GM12873 (cell line): ENCODE measurements around the gene SLC44A4.

Source experiments
- TF ChIP-seq, protein P1 (sequence below): IDR thresholded peaks from 2 replicates; pipeline ENCODE4 v1.5.1; 2012; ENCODE audit warnings: low read depth, mild to moderate bottlenecking, moderate library complexity, low read length, control low read depth; ENCODE audit not compliant: insufficient read depth; ENCODE audit errors: missing control alignments

SLC44A4 gene

DNA sequence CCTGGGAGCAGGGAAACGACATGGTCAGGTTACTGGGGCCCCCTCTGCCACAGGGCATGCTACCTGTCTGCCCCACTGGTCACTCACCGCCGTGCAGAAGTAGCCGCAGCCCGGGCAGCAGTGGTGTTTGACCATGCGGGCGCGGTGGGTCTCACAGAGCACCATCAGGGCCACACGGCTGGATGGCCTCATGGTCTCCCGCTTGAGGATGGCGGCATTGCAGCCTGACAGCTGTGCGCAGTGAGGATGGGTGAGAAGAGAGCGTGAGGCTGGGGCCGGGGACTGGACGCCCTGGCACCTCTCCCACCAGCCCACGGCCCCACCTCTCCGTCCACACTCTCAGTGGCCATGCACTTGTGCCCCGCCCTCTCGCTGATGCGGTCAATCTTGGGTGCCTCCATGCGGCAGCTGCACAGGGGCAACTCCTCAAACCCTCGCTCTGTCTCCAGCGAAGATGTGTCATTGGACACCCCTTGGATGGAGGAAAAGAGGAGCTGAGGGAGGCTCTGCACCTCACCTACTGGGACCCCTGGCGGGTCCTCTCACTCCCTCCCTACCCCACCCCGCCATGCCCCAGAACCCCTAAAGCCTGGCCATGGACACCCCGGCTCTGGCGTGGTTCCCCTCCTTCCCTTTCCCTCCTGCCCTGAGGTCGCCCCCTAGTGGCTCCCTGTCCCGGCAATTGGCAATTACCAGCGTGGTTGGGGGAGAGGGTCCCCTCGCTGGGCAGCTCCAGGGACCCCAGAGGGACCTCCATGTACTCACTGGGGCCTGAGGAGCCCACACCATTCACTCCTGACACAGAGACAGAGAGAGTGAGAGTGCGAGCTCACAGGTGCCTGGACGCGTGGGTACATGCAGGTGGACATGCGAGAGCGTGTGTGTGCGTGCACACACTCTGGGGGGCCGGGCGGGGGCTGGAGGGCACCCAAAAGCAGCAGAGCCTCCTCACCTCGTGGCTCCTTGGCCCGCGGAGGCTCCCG is 9.8 kb upstream of the SLC44A4 start:
- TF ChIP-seq, protein P1, sequence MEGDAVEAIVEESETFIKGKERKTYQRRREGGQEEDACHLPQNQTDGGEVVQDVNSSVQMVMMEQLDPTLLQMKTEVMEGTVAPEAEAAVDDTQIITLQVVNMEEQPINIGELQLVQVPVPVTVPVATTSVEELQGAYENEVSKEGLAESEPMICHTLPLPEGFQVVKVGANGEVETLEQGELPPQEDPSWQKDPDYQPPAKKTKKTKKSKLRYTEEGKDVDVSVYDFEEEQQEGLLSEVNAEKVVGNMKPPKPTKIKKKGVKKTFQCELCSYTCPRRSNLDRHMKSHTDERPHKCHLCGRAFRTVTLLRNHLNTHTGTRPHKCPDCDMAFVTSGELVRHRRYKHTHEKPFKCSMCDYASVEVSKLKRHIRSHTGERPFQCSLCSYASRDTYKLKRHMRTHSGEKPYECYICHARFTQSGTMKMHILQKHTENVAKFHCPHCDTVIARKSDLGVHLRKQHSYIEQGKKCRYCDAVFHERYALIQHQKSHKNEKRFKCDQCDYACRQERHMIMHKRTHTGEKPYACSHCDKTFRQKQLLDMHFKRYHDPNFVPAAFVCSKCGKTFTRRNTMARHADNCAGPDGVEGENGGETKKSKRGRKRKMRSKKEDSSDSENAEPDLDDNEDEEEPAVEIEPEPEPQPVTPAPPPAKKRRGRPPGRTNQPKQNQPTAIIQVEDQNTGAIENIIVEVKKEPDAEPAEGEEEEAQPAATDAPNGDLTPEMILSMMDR: peak; percentile 79

DNA sequence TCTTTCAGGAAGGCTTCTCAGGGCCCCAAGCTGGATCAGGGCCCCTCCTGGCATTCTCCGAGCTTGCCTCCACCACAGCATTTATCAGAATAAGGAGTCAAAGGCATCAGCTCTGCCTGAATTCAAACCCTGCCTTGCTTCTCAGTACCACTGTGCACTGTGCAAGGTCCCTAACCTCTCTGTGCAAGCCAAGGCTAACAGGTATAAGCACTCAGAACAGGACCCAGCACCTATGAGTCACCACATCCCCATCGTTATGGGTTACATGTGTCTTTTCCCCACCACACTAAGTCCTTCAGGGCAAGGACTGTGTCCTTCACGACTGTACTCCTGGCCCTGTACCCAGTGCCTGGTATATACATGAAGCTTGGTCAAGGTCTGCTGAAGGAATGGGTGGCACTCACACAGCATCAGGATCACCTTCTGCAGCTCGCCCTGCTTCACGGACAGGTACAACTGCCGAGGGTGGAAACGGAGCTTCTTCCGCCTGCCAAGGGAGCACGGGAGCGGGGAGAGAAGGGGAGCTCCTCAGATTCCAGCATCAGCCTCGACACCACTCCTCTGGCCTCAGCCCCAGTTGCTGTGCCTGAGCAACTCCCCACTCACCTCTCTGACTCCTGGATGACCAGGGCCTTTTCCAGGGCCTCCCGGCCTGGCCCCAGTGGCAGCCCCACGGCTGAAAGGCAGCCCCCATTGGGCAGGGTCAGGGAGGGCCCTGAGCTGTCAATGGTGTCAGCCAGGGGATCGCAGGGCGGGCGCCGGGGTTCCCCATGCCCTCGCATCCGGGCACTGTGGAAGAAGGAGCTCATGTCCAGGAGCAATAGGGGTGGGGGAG is 8.6 kb upstream of the SLC44A4 start:
- TF ChIP-seq, protein P1: no peak

DNA sequence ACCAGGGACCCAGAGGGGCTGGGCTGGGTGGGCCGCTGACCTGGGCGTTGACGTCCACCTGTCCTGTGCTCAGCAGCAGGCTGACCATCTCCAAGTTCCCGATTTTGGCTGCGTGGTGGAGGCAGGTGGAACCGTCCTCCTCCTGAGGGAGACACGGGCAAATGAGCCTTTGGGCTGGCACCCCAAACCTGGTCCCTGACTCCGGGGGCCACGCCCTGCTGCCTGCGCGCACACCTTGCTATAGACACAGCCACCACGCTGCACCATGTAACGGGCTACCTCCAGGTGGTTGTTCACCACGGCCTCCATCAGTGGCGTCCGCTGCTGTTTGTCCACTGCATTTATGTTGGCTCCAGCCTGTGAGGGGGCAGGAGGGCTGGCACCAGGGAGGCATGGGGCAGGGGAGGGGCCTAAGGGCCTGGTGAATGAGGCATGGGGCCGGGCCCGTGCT is 7.8 kb upstream of the SLC44A4 start:
- TF ChIP-seq, protein P1: no peak

DNA sequence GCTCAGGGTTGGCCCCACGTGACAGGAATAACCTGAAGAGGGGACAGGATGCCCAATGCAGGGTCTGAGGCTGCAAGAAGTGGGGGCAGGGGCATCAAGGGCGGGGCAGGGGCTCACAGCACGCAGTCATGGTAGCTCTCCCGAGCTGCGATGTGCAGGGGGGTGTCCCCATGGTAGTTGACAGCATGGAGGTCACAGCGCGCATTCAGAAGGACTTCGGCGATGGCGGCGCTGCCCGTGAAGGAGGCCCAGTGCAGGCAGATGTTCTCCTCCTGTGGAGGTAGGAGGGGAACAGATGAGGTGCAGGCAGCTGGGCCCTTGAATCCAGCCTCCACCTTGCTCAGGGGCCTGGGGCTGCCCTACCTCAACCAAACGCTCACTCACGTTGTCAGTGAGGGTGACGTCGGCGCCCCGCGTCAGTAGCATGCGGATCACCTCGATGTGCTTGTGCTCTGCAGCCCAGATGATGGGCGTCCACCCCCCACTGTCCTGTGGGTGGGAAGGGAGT is 5.8 kb upstream of the SLC44A4 start:
- TF ChIP-seq, protein P1: no peak

DNA sequence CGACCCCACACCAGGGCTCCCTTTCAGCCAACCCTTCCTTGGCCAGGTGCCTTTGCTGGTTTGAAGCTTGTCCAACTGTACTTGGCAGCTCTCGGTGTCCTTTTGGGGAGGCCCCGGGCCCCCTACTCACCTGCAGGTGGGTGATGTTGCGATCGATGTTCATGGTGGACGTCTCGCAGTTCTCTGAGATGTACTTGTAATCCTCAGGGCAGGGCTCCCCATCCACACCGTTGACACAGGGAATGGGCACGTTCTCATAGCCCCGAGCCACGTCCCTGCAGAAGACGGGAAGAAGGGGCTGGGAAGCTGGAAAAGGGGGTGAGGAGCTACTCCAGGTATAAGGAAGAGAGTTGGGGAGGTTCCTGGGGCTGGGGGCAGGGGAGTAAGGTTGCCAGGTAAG is 4.9 kb upstream of the SLC44A4 start:
- TF ChIP-seq, protein P1: no peak

DNA sequence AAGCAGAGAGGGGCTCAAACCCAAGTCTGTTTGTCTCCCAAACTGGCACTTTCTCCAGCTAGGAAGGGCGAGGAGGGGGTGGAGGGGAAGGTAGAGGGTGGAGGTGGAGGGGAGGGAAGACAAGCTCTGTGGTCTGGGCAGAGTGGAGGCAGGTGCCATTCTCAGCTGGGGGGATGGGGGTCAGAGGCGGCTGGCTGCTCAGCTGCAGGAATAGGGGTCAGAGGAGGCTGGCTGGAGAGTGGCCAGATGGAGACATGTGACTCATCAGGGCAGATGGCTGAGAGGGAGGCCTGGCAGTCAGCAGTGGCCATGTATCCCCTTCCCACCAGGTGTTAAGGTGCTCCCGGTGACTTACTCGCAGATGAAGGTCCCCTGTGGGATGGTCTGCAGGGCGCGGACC is 3.5 kb upstream of the SLC44A4 start:
- TF ChIP-seq, protein P1: no peak

DNA sequence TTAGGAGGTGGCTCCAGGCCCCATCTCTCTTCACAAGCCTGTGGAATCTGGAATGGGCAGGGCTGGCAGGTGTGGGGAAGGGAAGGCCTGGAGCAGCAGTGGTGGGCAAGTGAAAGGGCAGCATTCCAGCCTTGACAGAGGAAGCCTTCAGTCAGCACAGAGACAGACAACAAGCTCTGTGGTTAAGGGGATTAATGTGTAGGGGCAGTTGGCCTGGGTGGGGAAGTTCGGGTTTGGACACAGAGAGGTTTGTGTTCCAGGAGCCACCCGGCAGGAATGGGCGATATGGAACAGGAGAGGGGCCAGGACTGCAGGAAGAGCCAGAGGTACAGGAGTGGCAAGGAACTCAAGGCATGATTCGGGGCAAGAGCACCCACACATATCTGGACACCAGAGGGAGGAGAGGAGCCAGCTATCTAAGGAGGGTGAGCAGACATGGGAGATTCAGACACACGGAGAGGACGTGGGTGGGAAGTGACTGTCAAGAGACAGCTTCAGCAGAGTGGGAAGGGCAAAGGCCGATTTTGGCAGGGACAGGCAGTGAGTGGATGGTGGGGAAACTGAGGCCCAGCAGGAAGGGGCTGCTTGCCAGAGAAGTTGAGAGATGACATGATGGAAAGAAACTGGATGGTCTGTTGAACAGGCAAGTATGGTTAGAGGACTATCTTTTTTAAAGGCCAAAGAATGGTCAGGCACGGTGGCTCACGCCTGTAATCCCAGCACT is 2.5 kb upstream of the SLC44A4 start:
- TF ChIP-seq, protein P1: no peak
